ENCODE data around the gene TNK1.

DNA sequence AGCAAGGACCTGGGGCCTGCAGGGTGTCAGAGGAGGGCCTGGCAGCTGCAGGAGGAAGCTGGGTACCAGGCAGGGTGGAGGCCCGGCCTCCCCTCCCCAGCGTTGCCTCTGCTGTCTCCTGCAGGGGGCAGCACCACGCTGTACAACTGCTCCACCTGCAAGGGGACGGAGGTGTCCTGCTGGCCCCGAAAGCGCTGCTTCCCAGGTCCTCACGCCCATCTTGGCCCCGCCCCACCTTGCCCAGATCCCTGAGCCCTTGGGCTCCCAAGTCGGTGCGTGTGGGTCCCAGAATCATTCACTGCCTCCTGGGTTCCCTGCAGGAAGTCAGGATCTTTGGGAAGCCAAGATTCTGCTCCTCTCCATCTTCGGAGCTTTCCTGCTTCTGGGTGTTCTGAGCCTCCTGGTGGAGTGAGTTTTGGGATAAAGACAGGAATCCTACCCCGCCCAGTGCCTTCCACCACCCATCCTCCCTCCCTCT is 24.8 kb upstream of the TNK1 start:
- TF ChIP-seq, protein P1, sequence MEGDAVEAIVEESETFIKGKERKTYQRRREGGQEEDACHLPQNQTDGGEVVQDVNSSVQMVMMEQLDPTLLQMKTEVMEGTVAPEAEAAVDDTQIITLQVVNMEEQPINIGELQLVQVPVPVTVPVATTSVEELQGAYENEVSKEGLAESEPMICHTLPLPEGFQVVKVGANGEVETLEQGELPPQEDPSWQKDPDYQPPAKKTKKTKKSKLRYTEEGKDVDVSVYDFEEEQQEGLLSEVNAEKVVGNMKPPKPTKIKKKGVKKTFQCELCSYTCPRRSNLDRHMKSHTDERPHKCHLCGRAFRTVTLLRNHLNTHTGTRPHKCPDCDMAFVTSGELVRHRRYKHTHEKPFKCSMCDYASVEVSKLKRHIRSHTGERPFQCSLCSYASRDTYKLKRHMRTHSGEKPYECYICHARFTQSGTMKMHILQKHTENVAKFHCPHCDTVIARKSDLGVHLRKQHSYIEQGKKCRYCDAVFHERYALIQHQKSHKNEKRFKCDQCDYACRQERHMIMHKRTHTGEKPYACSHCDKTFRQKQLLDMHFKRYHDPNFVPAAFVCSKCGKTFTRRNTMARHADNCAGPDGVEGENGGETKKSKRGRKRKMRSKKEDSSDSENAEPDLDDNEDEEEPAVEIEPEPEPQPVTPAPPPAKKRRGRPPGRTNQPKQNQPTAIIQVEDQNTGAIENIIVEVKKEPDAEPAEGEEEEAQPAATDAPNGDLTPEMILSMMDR (IDR thresholded peaks at IDR 0.05) = peak; percentile 71 to 76 (median 75)
- TF ChIP-seq POLR2A (IDR thresholded peaks at IDR 0.05) = no peak

Measured in testis (tissue), 2 donors.